Measurements from ENCODE around the gene LRRIQ1. TPM values are rescaled to one million over a fixed set of nuclear protein-coding genes. Genes with fewer than 3 reads are reported as not detected.

Gene LRRIQ1
- total RNA-seq, 1 experiment from 2014 or later, result 0.39 TPM

- Mint-ChIP-seq H3K9me3 (no peaks in the 10 kb centered on the region), H3K4me3 (no peak overlapping the region), H3K36me3 (ENCODE audit: insufficient read depth in 1 of 3, low read depth in 3 of 3) (no peaks in the 10 kb centered on the region), H3K4me1 (no peaks in the 10 kb centered on the region), H3K27ac (no peak overlapping the region), H3K27me3 (ENCODE audit: low read depth) (no peaks in the 10 kb centered on the region)
- WGBS (ENCODE audit: extremely low coverage, insufficient read length, low lambda C conversion rate), result no CpG with 5 or more reads among the region's 3 CpGs
- no peaks in the 10 kb centered on the region for H3K23me2 ChIP-seq (ENCODE audit: insufficient read length, low read depth, low read length, poor library complexity, severe bottlenecking)
- H3T11ph ChIP-seq (ENCODE audit: low read length), result no peak overlapping the region
- no peak overlapping the region for H2BK12ac ChIP-seq (ENCODE audit: insufficient read length, low read depth, low read length)
- H3K79me2 ChIP-seq (ENCODE audit: insufficient read depth, low read length), result no peaks in the 10 kb centered on the region
- TF ChIP-seq CTCF (conservative IDR thresholded peaks at IDR 0.05), result no peak
- no peak overlapping the region for H4K91ac ChIP-seq (ENCODE audit: insufficient read length, low read depth, low read length)
- H3K27me3 ChIP-seq (ENCODE audit: insufficient read depth, low read length), result no peaks in the 10 kb centered on the region
- no peaks in the 10 kb centered on the region for H3K4me1 ChIP-seq (ENCODE audit: insufficient read depth, low read length)
- H3K18ac ChIP-seq (ENCODE audit: insufficient read length, low read depth, low read length), result no peak overlapping the region
- H2BK5ac ChIP-seq (ENCODE audit: insufficient read length, low read length), result no peak overlapping the region
- H3K79me1 ChIP-seq (ENCODE audit: insufficient read depth, low read depth, low read length, poor library complexity, severe bottlenecking), result no peaks in the 10 kb centered on the region
- H3K4ac ChIP-seq (ENCODE audit: low read depth, low read length), result no peak overlapping the region
- H4K20me1 ChIP-seq (ENCODE audit: control insufficient read depth, insufficient read depth, insufficient read length), result no peaks in the 10 kb centered on the region
- no peak for DNase-seq
- no peak overlapping the region for H2AFZ ChIP-seq (ENCODE audit: low read length)
- no peak overlapping the region for H3K27ac ChIP-seq (ENCODE audit: insufficient read length, low read depth, low read length)
- no peak overlapping the region for H2AK5ac ChIP-seq (ENCODE audit: insufficient read length, low read length)
- H3K56ac ChIP-seq (ENCODE audit: insufficient read length, low read depth, low read length), result no peak overlapping the region
- H4K5ac ChIP-seq (ENCODE audit: insufficient read length, low read depth, low read length), result no peak overlapping the region
- no peak overlapping the region for H2BK120ac ChIP-seq (ENCODE audit: low read depth, low read length, poor library complexity, severe bottlenecking)
- no peaks in the 10 kb centered on the region for H3K9me3 ChIP-seq (ENCODE audit: control insufficient read depth, low read depth, low read length)
- no peak overlapping the region for H3K14ac ChIP-seq (ENCODE audit: insufficient read depth, low read length)
- no peak overlapping the region for H3K4me2 ChIP-seq (ENCODE audit: insufficient read depth, insufficient read length, low read length)
- no peak overlapping the region for H2BK15ac ChIP-seq (ENCODE audit: low read depth, low read length)
- H2BK20ac ChIP-seq (ENCODE audit: low read depth, low read length, poor library complexity, severe bottlenecking), result no peak overlapping the region
- H4K8ac ChIP-seq (replicated peaks; ENCODE audit: insufficient read length, low read depth, low read length), result no peak overlapping the region
- H3K23ac ChIP-seq (ENCODE audit: insufficient read length, low read depth, low read length), result no peak overlapping the region
- H3K9ac ChIP-seq (ENCODE audit: extremely low read depth, insufficient read length, low read length), result no peak overlapping the region
Measured at GRCh38 chr12:85186236-85186635, 150.1 kb downstream of the LRRIQ1 start.
